Renal cortex interstitium (tissue), 11 donors: ENCODE results near the gene MRPS33. TPM values are rescaled to one million over a fixed set of nuclear protein-coding genes. Genes with fewer than 3 reads are reported as not detected.

Experiments
- DNase-seq, 11 donors: peaks; one replicate each; pipeline ENCODE4 v3.0.0-alpha.2; 2013; ENCODE audit warnings: low read depth in 9 of 11, low spot score in 4 of 11; ENCODE audit errors: extremely low read depth in 1 of 11
- polyA plus RNA-seq, 3 donors: library from polyadenylated mRNA; unstranded; fragments of 120-200 nt; gene quantifications; one replicate each; pipeline ENCODE4 v1.2.1, GENCODE V29; 2013; ENCODE audit not compliant: insufficient read length in 3 of 3

MRPS33 gene
- polyA plus RNA-seq, 3 donors, result 69.3 to 93.7 (median 78.6) TPM

DNA sequence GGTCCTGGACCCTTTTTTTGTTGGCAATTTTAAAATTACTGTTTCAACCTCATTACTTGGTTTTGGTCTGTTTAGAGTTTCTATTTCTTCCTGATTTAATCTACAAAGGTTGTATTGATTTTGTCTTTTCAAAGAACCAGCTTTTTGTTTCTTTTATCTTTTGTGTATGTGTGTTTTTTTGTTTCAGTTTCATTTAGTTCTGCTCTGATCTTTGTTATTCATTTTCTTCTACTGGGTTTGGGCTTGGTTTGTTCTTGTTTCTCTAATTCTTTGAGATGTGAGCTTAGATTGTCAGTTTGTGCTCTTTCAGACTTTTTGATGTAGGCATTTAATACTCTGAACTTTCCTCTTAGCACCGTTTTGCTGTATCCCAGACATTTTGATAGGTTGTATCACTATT is 8.5 kb upstream of the MRPS33 start:
- no peak for DNase-seq

- DNase-seq, result no peak
Measured at GRCh38 chr7:141017555-141017954, 2.8 kb upstream of the MRPS33 start.

- no peak for DNase-seq
Measured at GRCh38 chr7:141016349-141016748, 1.6 kb upstream of the MRPS33 start.

DNA sequence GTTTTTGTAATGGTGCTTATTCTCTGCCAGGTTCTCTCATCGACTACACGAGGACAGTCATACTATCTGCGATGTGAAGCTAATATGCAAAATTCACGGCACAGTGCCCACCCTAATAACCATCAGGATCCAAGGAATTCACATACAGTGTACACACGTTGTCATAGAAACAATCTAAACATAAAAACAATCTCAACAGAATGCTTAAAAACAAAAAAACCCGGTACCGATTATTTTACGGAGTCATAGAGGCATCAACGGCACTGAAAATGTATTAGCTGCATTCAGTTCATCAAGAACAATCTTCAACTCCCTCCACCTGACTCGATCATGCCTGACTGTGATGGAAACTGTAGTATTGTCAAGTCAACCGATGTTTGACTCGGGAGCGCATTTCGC is 628 bp downstream of the MRPS33 start:
- peak in 10 of 11 donors; percentile 18 to 60 (median 32) for DNase-seq

DNA sequence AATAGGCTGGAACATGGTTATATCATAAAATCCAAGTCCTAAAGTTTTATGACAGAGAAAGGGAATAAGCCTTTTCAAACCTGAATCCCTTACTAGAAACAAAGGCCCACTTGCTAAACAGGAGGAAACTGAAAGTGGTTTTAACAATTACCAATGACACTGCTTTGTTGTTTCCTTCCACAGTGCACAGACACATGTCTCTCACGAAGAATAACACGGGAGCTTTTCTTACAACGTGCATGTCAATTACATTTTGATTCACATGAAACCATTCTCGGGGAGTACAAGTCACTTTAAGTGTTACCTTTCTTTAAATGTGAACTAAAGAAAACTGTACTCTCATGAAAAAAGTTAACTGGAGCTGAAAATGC is 1.4 kb downstream of the MRPS33 start:
- DNase-seq, result no peak

DNA sequence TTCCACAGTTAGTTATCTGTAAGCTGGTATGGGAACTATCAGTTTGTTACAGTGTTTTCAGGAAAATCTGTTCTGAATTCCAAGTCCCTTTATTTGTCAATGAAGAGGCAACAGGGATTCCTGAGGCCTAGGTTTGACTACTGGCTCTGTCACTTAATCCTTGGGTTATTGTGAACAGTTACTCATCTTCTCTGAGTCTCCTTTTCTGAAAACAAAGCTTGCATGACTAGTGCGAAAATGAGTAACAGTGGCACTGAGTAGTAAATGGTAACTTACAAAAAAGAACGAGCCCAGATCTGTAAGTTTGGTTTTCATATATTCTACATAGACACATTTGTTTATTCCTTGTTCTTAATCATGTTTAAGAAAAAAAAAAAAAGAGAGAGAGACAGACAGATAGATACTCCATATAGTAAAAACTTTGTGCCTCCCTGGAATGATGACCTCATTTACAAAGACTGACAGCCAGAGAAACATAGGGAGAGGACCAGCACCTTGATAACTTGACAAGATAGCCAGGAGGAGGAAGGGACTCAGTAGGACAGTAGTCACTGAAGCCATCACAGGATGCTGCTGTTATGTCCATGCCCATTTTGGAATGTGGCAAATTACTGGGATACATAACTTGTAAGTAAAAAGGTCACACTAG is 1.9 kb downstream of the MRPS33 start:
- no peak for DNase-seq

DNA sequence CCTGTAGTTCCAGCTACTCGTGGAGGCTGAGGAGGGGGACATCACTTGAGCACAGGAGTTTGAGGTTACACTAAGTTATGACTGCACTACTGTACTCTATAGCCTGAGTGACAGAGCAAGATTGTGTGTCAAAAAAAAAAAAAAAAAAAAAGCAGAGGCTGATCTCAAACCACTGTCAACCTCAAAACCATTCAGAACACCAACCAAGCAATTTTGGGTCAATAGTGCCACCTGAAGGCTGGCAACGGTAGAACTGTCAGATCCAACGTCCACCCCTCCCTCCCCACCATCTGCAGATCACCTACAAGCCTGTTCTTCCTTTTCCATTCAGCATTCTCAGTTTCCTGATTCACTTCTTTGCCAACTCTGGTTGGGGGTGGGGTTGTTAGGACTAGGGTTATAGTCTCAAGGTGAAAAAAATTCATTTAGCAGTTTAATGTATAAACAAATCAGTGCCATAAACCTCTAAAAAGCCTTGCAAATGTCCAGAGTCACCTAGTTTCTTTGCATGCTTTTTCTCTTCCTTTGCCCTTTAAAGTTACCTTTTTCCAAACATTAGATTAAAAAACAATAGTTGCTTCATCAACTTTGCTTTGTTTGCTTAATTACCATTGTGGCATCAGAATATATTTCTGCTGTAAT is 2.6 kb downstream of the MRPS33 start:
- DNase-seq, result peak; percentile 32 to 70 (median 61)

- DNase-seq, result no peak
Measured at GRCh38 chr7:141011443-141011842, 3.3 kb downstream of the MRPS33 start.

GRCh38 chr7:141003172-141004065 is 11.3 kb downstream of the MRPS33 start:
- DNase-seq, result no peak

DNA sequence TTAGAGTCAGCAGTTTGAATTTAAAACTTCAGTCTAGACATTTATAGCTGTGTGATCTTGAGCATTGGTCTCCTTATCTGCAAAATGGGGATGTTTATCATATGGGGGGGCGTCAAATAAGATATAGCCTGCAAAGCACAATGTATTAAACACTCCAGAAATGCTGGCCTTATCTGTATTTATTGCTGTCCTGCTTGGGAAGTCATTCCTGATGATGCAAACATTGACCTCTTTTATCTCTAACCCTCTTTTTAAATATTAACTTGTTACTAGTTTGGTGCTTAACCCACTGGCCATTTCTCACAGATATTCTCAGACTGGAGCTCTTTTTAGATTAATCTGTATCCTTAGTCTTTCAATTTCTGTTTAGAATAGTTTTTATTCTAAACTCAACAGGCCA is 13.2 kb downstream of the MRPS33 start:
- no peak for DNase-seq

- no peak for DNase-seq
Measured at GRCh38 chr7:141001122-141001521, 13.6 kb downstream of the MRPS33 start.

DNA sequence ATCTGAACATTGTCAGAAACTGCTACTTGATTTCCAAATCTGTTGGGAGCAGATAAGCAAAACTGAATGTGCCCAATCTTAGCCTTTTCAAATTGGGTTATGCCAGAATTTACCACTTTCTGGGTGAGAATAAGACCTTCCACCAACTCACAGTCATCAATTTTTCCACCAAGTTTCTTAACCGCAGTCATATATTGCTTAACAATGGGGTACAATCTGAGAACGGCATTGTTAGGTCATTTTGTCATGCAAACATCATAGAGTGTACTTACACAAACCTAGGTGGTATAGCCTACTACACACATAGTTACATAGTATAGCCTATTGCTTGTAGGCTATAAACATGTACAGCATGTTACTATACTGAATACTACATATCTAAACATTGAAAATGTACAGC is 16.0 kb downstream of the MRPS33 start:
- DNase-seq, result no peak

- no peak for DNase-seq
Measured at GRCh38 chr7:140992422-140992821, 22.3 kb downstream of the MRPS33 start.

- no peak for DNase-seq
Measured at GRCh38 chr7:140990193-140990962, 24.4 kb downstream of the MRPS33 start.

- DNase-seq, result peak in 1 of 11 donors; percentile 35
Measured at GRCh38 chr7:140989068-140989467, 25.7 kb downstream of the MRPS33 start.

DNA sequence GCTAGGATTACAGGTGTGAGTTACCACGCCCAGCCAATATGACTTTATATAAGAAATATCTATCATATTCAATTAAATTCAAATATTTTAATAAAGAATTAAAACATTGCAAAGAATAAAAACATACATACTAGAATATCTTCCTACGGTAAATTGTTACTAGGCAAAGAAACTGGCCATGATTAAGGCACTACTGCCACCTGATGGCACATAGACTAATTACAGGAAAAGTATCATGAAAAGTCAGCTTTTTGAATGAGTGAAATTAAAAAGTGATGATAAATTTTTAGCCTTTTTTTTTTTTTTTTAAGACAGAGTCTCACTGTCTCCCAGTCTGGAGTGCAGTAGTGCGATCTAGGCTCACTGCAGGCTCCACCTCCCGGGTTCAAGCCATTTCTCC is 30.9 kb downstream of the MRPS33 start:
- no peak for DNase-seq

DNA sequence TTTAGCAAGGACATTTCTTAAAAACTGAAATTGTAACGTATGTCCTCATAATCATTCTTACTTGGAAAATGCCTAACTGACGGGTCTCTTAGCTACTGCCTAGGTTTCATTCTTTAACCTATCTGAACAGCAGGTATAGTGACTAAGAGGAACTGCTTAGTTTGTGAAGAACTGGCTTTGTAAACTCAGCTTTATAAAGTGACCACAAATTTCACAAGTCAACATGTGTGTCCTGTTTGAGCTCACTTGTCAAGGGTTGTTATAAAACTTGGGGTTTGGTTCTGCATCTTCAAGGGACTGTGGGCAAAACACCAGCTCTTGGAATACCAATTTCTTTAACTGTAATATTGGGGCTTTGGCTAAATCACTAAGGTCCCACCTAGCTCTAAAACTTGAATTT is 32.2 kb downstream of the MRPS33 start:
- no peak for DNase-seq

- DNase-seq, result no peak
Measured at GRCh38 chr7:140981951-140982350, 32.8 kb downstream of the MRPS33 start.

DNA sequence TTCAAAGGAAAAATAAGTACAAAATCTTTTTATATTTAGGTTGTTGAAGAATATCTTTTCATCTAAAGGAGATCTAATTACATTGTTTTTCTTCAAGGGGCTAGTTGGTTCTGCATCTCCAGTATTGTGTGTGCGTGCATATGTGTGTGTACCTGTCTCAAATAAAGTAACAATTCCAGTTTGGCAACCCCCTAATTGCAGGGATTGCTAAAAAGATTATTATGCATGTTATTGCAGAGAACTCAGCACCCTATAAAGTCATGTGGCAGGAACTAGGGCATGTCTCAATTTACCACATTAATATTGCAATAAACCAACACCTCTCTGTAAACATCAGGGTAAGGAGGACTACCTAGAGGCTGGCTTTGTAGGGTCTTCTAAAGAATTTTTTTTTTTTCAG is 37.0 kb downstream of the MRPS33 start:
- no peak for DNase-seq
